ENCODE results near the gene LRMDA. TPM values are rescaled to one million over a fixed set of nuclear protein-coding genes. Genes with fewer than 3 reads are reported as not detected.

LRMDA gene
- total RNA-seq, 6 donors from 2014 or later = 12.8 to 185 (median 18.1) TPM

GRCh38 chr10:75466886-75467285 lies 35.5 kb downstream of the LRMDA start:
- no peak for TF ChIP-seq EP300 (IDR thresholded peaks at IDR 0.05)
- TF ChIP-seq CTCF (IDR thresholded peaks at IDR 0.05) = no peak
- TF ChIP-seq POLR2A (IDR thresholded peaks at IDR 0.05) = no peak
- TF ChIP-seq POLR2AphosphoS5 (IDR thresholded peaks at IDR 0.05) = no peak
- Histone ChIP-seq H3K27ac (no peak overlapping the region), H3K27me3 (no peaks in the 10 kb centered on the region), H3K36me3 (no peaks in the 10 kb centered on the region), H3K4me3 (no peak overlapping the region), H3K9me3 (no peaks in the 10 kb centered on the region), H3K4me1 (peaks cover 20 to 36% (median 32%) of the 10 kb centered on the region in 4 donors)
- no peak for DNase-seq
- ATAC-seq (ENCODE audit: low FRiP score in 2 of 2) = no peak
- WGBS, 2 donors = 94 to 96% methylated on average over 6 of the region's 6 CpGs

DNA sequence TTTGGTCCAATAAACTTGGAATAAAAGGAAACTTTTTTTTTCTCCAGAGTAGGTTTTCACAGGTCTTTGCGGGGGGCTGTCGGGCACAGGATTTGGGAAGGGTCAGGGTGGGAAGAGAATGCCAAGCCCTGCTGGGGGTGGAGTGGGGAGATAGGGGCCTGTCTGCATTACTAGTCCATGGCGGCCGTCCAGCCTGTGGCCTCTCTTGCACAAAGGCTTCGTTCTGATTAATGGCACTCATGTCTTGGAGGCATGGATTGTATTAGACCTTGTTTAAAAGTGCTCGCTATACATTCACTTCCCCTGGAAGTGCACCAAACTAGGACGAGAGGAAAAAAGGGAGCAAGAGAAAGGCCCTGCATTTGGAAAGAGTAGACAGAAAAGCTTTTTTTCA lies 37.2 kb downstream of the LRMDA start:
- WGBS, 2 donors = 43 to 76% methylated on average over 5 to 7 of the region's 7 CpGs
- Histone ChIP-seq H3K27ac (peak overlapping the region in 1 of 4 donors; percentile 46), H3K9me3 (no peaks in the 10 kb centered on the region)

GRCh38 chr10:75469006-75469616 lies 37.7 kb downstream of the LRMDA start:
- DNase-seq = peak in 1 of 2 donors; percentile 32
- Histone ChIP-seq H3K9me3 (no peaks in the 10 kb centered on the region), H3K4me3 (no peak overlapping the region), H3K27ac (peak overlapping the region in 2 of 4 donors; percentile 46 to 49), H3K27me3 (no peaks in the 10 kb centered on the region), H3K36me3 (no peaks in the 10 kb centered on the region), H3K4me1 (peaks cover 20 to 36% (median 36%) of the 10 kb centered on the region in 4 donors)
- WGBS, 2 donors = 37 to 45% methylated on average over 3 of the region's 3 CpGs
- peak; percentile 41 to 74 for ATAC-seq (ENCODE audit: low FRiP score in 2 of 2)
- TF ChIP-seq POLR2A (IDR thresholded peaks at IDR 0.05) (no peak), EP300 (IDR thresholded peaks at IDR 0.05) (peak in 1 of 4 donors; percentile 59), CTCF (IDR thresholded peaks at IDR 0.05) (no peak), POLR2AphosphoS5 (IDR thresholded peaks at IDR 0.05) (peak in 1 of 2 donors; percentile 73)

More for the DNA sequence above, 37.2 kb downstream of the LRMDA start:
- DNase-seq = no peak
- peaks cover 20 to 36% (median 36%) of the 10 kb centered on the region in 4 donors for H3K4me1 ChIP-seq
- no peak overlapping the region for H3K4me3 ChIP-seq
- no peak for TF ChIP-seq EP300 (IDR thresholded peaks at IDR 0.05)
- no peak for TF ChIP-seq CTCF (IDR thresholded peaks at IDR 0.05)
- TF ChIP-seq POLR2A (IDR thresholded peaks at IDR 0.05) = no peak
- no peak for TF ChIP-seq POLR2AphosphoS5 (IDR thresholded peaks at IDR 0.05)
- no peaks in the 10 kb centered on the region for H3K27me3 ChIP-seq
- H3K36me3 ChIP-seq = no peaks in the 10 kb centered on the region
- peak in 1 of 2 donors; percentile 28 for ATAC-seq (ENCODE audit: low FRiP score in 2 of 2)

DNA sequence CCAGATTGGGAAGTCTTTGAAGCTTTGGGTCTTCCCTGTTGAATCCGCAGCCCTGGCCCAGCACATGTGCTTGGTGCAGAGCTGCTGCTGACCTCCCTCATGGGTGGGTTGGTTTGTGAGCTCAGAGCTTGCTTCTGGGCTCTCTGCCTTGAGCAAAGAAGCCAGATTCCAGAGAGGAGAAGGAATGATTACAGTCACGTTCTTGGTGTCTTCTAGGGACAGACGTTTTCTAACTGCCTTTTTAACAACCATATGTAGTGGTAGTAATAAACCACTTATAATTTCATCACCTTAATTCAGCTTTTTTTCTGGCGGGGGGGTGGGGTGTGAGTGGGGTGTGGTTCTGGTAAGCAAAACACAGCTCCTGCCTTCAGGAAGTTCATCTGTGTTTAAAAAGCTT lies 39.5 kb downstream of the LRMDA start:
- Histone ChIP-seq H3K27me3 (no peaks in the 10 kb centered on the region), H3K36me3 (no peaks in the 10 kb centered on the region), H3K4me3 (no peak overlapping the region), H3K9me3 (no peaks in the 10 kb centered on the region), H3K4me1 (peaks cover 20 to 36% (median 30%) of the 10 kb centered on the region in 4 donors), H3K27ac (no peak overlapping the region)
- 60 to 65% methylated on average over 4 of the region's 4 CpGs for WGBS, 2 donors
- ATAC-seq (ENCODE audit: low FRiP score in 2 of 2) (peak in 1 of 2 donors; percentile 70), DNase-seq (no peak)
- TF ChIP-seq CTCF (IDR thresholded peaks at IDR 0.05) (no peak), POLR2AphosphoS5 (IDR thresholded peaks at IDR 0.05) (no peak), EP300 (IDR thresholded peaks at IDR 0.05) (no peak), POLR2A (IDR thresholded peaks at IDR 0.05) (no peak)

DNA sequence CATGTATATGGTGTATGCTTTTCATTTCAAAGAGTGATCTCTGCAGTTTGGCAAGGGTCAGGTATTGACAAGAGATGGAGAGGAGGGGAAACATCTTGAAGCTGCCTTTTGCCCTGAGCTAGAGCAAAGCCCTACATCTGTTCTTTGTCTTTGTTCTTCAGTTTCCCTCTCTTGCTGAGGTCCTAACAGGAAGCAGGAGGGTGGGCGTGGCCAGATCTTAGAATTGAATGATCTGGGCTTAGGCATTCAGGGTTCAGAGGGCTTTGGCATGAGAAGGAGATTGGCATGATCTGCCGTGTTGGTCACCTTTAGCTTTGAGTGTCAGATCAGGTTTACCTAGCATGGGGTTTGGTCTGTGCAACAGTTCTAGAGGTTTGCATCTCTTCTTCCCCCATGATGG lies 41.3 kb downstream of the LRMDA start:
- whole genome bisulfite sequencing, 2 donors = 79 to 84% methylated on average over 2 of the region's 2 CpGs
- TF ChIP-seq CTCF (IDR thresholded peaks at IDR 0.05) (no peak), POLR2AphosphoS5 (IDR thresholded peaks at IDR 0.05) (no peak), POLR2A (IDR thresholded peaks at IDR 0.05) (no peak), EP300 (IDR thresholded peaks at IDR 0.05) (no peak)
- Histone ChIP-seq H3K4me1 (peaks cover 20 to 36% (median 30%) of the 10 kb centered on the region in 4 donors), H3K36me3 (no peaks in the 10 kb centered on the region), H3K9me3 (no peaks in the 10 kb centered on the region), H3K27ac (no peak overlapping the region), H3K27me3 (no peaks in the 10 kb centered on the region), H3K4me3 (no peak overlapping the region)
- DNase-seq (no peak), ATAC-seq (ENCODE audit: low FRiP score in 2 of 2) (no peak)
